Large intestine (tissue), 3 donors: ENCODE measurements around the gene GAL3ST3. TPM values are rescaled to one million over a fixed set of nuclear protein-coding genes. Genes with fewer than 3 reads are reported as not detected.
A peak's percentile ranks its signal among the peaks of the same experiment; 100 is the strongest.

Experiments
- DNase-seq, 2 donors: peaks; one replicate each; pipeline versions ENCODE4 v3.0.0 to v3.0.0-alpha.2; 2013
- H3K27ac ChIP-seq: one replicate; pipeline ENCODE4 v1.5.1; 2013; ENCODE audit warnings: low read length
- H3K27me3 ChIP-seq: 2 replicates; pipeline ENCODE4 v1.6.1; 2013; ENCODE audit warnings: low read length; ENCODE audit not compliant: control insufficient read depth, insufficient read depth
- H3K36me3 ChIP-seq: 2 replicates; pipeline ENCODE4 v1.6.1; 2013; ENCODE audit warnings: low read length; ENCODE audit not compliant: control insufficient read depth, insufficient read depth
- H3K4me1 ChIP-seq: one replicate; pipeline ENCODE4 v1.6.1; 2013; ENCODE audit warnings: low read length; ENCODE audit not compliant: control insufficient read depth, insufficient read depth
- H3K4me3 ChIP-seq: one replicate; pipeline ENCODE4 v1.5.1; 2013; ENCODE audit warnings: low read length
- H3K9me3 ChIP-seq: one replicate; pipeline ENCODE4 v1.6.1; 2013; ENCODE audit warnings: mild to moderate bottlenecking, low read depth, low read length, moderate library complexity; ENCODE audit not compliant: control insufficient read depth
- WGBS: methylation state at CpG from one replicate; pipeline ENCODE4 v1.1.5; 2013; ENCODE audit warnings: low lambda C conversion rate; ENCODE audit not compliant: insufficient coverage; 5-methylcytosine and 5-hydroxymethylcytosine counted together
- polyA plus RNA-seq: library from polyadenylated mRNA; unstranded; fragments of 120-200 nt; gene quantifications from one replicate; pipeline ENCODE4 v1.2.1, GENCODE V29; 2013

Gene GAL3ST3
- polyA plus RNA-seq, 1 donor = 0.39 TPM

GRCh38 chr11:66045177-66045639 lies 3.8 kb downstream of the GAL3ST3 start:
- DNase-seq = peak; percentile 52 to 55

GRCh38 chr11:66044757-66045156 lies 4.2 kb downstream of the GAL3ST3 start:
- 100% methylated on average over 1 of the region's 6 CpGs for WGBS
- Histone ChIP-seq H3K27me3 (peaks cover 19% of the 10 kb centered on the region), H3K9me3 (peaks cover 4% of the 10 kb centered on the region), H3K4me3 (no peak overlapping the region), H3K36me3 (no peaks in the 10 kb centered on the region), H3K27ac (no peak overlapping the region), H3K4me1 (peaks cover 12% of the 10 kb centered on the region)
- no peak for DNase-seq

More at GRCh38 chr11:66045177-66045639, 3.8 kb downstream of the GAL3ST3 start:
- WGBS = no CpG with 5 or more reads among the region's 11 CpGs
- no peak overlapping the region for H3K27ac ChIP-seq
- H3K4me1 ChIP-seq = peaks cover 12% of the 10 kb centered on the region
- no peak overlapping the region for H3K4me3 ChIP-seq
- peaks cover 4% of the 10 kb centered on the region for H3K9me3 ChIP-seq
- H3K36me3 ChIP-seq = no peaks in the 10 kb centered on the region
- H3K27me3 ChIP-seq = peaks cover 19% of the 10 kb centered on the region

GRCh38 chr11:66042996-66043906 lies 5.7 kb downstream of the GAL3ST3 start:
- WGBS = 100% methylated on average over 4 of the region's 88 CpGs
- peaks cover 9% of the 10 kb centered on the region for H3K27me3 ChIP-seq
- no peak overlapping the region for H3K4me3 ChIP-seq
- DNase-seq = no peak
- no peaks in the 10 kb centered on the region for H3K36me3 ChIP-seq
- H3K9me3 ChIP-seq = peaks cover 4% of the 10 kb centered on the region
- H3K27ac ChIP-seq = no peak overlapping the region
- H3K4me1 ChIP-seq = peaks cover 12% of the 10 kb centered on the region

GRCh38 chr11:66042227-66042995 lies 6.5 kb downstream of the GAL3ST3 start:
- WGBS = no CpG with 5 or more reads among the region's 81 CpGs
- no peak for DNase-seq
- no peak overlapping the region for H3K4me3 ChIP-seq
- H3K36me3 ChIP-seq = no peaks in the 10 kb centered on the region
- peaks cover 4% of the 10 kb centered on the region for H3K9me3 ChIP-seq
- no peak overlapping the region for H3K27ac ChIP-seq
- peaks cover 2% of the 10 kb centered on the region for H3K27me3 ChIP-seq
- peaks cover 12% of the 10 kb centered on the region for H3K4me1 ChIP-seq

- peaks cover 4% of the 10 kb centered on the region for H3K9me3 ChIP-seq
- peaks cover 7% of the 10 kb centered on the region for H3K27me3 ChIP-seq
- 79% methylated on average over 2 of the region's 3 CpGs for WGBS
- no peak overlapping the region for H3K4me3 ChIP-seq
- DNase-seq = no peak
- no peaks in the 10 kb centered on the region for H3K36me3 ChIP-seq
- H3K4me1 ChIP-seq = no peaks in the 10 kb centered on the region
- H3K27ac ChIP-seq = no peak overlapping the region
These were observed 9.2 kb downstream of the GAL3ST3 start for GRCh38 chr11:66039765-66040164.

GRCh38 chr11:66037327-66037726 lies 11.6 kb downstream of the GAL3ST3 start:
- H3K4me1 ChIP-seq = no peaks in the 10 kb centered on the region
- no peak overlapping the region for H3K4me3 ChIP-seq
- peaks cover 7% of the 10 kb centered on the region for H3K27me3 ChIP-seq
- H3K36me3 ChIP-seq = no peaks in the 10 kb centered on the region
- no peaks in the 10 kb centered on the region for H3K9me3 ChIP-seq
- DNase-seq = no peak
- no peak overlapping the region for H3K27ac ChIP-seq
- no CpG with 5 or more reads among the region's 3 CpGs for WGBS

- Histone ChIP-seq H3K9me3 (no peaks in the 10 kb centered on the region), H3K4me1 (no peaks in the 10 kb centered on the region), H3K36me3 (no peaks in the 10 kb centered on the region), H3K4me3 (no peak overlapping the region), H3K27ac (no peak overlapping the region), H3K27me3 (peaks cover 7% of the 10 kb centered on the region)
- no CpG with 5 or more reads among the region's 5 CpGs for WGBS
- no peak for DNase-seq
These were observed 12.6 kb downstream of the GAL3ST3 start for GRCh38 chr11:66036334-66036710.

- Histone ChIP-seq H3K27ac (no peak overlapping the region), H3K9me3 (no peaks in the 10 kb centered on the region), H3K36me3 (no peaks in the 10 kb centered on the region), H3K27me3 (peaks cover 6% of the 10 kb centered on the region), H3K4me3 (no peak overlapping the region), H3K4me1 (no peaks in the 10 kb centered on the region)
- WGBS = no CpG with 5 or more reads among the region's 9 CpGs
- DNase-seq = no peak
These were observed 13.2 kb downstream of the GAL3ST3 start for GRCh38 chr11:66035653-66036333.

GRCh38 chr11:66032957-66033735 lies 15.8 kb downstream of the GAL3ST3 start:
- DNase-seq = no peak
- no peaks in the 10 kb centered on the region for H3K36me3 ChIP-seq
- no peak overlapping the region for H3K4me3 ChIP-seq
- H3K27ac ChIP-seq = no peak overlapping the region
- no peaks in the 10 kb centered on the region for H3K9me3 ChIP-seq
- WGBS = 100% methylated on average over 3 of the region's 8 CpGs
- H3K27me3 ChIP-seq = peaks cover 5% of the 10 kb centered on the region
- H3K4me1 ChIP-seq = no peaks in the 10 kb centered on the region
